NCI-H1048 (cell line): ENCODE results near the gene STARD13.

Experiments
- DNase-seq: peaks from one replicate; lab custom pipeline; 2025; lab: John Stamatoyannopoulos, UW

The STARD13 gene

DNA sequence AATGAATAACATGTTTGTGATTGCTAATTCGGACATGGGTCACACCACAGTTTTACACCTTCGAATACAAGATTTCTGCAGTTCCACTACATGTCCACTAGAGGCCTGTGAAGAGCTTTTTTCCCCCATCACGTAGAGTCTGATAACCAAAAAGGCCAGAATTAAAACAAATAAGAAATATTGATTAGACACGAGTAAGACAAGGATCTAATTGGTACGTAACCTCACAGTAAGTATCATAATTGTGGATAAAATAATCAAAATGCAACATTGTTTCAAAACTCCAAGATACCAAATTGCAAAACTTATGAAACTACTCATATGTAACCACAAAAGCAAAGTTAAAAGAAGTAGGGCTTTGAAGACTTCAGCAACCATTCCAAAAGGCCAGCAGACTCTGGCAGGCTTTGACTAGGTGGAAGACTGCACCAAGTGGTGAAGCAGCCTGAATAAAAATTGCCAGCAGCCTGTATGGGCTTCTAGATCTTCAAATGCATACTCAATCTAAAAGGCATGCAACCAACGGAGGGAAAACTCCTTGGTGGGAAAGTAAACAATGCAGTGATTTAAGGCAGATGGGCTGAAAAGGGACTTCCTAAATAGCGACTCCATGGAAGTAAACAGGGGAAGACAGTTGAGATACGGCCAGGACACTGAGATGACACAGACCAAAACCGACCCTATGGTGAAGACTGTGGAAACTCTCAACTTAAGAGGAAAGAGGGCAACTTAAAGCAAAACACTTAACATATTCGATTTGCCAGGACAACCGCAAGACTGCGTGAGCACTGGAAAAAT is 56.7 kb downstream of the STARD13 start:
- DNase-seq, result no peak

DNA sequence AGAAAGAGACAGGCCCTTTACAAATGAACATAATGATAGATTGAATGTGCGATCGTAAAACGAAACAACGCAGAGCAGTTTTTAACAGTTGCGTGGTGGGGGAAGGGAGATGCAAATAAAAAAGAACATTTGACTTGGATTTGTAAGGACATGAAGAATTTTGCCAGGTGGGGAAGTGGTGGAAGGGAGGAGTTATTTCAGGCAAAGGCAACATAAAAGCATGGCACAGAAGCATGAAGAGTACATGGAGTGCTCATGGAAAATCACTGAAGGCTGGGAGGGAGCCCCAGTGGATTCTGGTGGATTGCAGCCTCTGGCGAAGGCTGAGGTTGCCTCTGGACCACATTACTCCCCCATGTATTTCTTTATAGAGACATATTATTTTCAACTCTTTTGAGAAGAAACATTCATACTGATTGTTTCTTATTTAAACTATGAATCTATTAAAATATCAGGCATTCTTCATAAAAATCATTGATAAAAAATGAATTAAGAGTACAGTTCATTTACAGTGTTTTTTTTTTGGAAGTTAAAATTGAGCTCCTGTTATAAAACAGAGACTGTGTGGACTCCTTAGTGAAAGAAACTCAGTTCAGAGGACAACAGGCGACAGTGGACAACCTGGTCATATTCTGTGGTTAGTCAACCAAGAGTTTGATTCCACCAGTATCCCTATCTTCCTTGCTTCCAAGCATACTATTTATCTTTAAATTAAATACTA is 57.5 kb downstream of the STARD13 start:
- DNase-seq, result no peak

DNA sequence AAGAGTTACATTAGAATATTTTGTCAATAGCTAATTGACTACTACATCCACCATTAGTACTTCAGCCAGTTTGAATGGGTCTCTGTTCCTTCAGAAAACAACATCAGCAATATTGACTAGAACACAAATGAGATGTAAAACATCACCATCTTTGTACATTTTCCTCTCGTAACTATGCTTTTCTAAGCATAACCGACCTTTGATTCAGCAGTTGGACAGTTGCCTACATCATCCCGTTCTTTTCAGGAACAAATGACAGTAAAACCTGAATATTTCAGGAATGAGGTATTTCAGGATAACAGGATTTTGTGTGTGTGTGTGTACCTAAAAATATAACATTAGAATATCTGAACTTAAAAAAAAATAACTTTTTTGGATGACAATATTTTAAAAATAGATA is 60.9 kb downstream of the STARD13 start:
- DNase-seq, result no peak

DNA sequence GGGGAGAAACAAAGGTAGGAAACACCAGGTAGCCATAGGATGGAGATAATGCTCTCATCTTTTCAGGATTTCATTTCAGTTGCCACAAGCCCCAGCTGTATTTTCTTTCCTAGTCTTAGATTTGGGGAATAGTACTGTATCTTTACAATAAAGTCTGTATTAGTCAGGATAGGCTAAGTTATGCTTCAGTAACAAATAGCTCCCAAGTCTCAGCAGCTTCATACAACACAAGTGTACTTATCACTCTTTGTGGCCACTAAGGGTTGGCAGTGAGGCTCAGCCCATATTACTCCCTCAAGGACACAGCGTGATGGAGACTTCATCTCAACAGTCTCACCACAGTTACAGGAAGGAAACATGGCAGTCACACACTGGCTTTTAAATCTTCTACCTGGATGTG is 61.4 kb downstream of the STARD13 start:
- DNase-seq, result no peak

DNA sequence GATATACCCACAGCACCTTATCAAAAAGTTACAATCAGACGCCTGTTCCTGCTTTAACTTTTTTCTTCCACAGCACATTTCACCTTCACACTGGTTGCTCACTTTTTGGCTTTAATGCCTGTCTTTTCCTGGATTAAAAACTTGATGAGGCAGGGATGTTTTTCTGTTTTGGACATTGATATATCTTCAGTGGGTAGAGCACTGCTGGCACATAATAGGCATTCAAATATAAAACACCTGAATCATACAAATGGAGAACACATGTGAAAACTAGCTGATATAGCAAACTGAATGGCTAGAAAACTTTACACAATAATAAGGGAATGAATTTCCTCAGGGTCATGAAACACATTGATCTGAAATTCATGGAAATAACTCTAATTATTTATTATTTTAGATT is 65.6 kb downstream of the STARD13 start:
- DNase-seq, result no peak

DNA sequence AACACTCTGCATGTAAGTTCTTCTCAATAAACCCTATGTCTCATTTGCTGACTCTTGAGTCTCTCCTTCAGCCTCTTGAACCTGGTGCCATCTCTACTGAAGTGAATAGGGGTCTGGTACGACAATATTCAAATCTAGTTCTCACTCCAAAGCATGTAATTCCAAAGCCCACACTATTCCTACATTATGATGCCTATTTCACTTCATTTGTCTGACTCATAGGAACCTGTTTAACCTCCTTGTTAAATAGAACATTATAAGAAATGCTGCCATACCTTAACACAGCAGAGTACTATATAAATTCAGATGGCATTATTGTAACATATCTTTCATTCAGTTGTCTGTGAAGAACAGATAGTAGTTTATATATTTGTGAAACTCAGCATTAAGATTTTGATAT is 67.1 kb downstream of the STARD13 start:
- DNase-seq, result no peak

DNA sequence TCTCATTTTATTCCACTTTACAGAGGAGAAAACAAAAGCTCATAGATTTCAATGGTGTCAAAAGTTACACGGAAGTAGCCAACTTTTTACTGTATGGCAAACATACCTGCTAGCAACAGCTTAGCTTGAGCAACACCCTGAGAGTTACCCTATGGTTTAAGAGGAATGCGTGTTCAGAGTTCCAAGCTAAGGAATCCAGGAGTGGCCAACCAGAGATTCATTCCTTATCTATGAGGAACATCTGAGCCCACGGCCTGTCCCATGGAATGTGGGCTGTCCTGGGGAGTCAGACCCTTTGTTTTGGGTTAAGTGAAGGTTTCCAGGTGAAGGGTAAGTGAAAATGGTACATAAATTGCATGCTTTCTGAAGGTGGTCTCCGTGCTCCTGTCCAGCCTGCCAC is 67.5 kb downstream of the STARD13 start:
- no peak for DNase-seq

DNA sequence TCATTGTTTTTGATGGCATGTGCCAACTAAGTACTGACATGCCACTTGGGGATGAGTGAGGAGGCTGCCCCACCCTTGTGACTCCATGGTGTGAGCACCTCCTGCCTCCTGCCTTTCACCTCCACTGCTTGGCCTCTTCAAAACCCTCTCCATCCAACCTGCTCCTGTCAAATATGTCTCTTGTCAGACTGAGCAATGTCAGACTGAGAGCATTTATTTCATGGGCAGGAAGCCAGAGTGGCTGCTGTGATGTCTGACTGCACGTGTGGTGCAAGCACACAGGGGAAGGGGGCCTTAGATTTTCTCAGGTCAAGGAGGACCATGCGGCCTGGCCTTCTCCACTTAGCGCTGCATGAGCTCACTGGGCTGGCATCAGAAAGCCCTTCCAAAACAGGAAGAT is 68.3 kb downstream of the STARD13 start:
- no peak for DNase-seq

DNA sequence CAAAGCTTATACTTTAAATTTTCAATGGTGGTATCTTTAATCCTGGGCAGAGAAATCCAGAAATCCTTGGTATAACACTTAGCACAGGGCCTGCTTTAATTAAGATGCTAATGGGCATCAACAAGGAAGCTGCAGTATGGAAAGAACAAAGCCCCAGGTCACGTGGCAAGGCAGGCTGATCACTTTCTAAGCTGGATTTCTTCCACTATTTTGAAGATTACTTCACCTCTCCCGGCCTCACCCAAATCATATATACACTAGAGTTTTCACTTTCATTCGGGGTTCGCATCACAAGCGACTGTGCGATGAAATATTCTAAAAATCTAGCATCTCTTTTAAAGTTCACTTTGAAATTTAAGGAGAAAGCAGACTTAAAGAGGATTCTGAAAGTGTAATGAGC is 71.8 kb downstream of the STARD13 start:
- no peak for DNase-seq

- DNase-seq, result no peak
Measured at GRCh38 chr13:33213024-33213768, 72.4 kb downstream of the STARD13 start.

DNA sequence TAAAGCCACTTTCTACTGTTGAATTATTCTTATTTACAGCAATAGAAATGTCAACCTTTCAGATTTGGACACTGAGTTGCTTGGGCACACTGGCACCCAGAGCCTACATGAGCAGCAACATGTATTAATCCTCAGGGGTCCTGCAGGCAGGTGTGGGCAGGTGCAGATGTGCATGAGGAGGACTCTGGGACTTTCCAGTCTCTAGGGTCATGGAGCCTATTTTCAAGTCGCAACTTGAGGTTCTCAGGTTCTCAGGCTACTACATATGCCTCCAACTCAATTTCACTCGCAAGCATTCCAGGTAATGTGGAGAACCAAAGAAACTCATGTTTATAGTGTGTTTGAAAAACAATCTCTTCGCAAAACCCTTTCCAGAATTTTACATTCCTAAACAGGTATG is 73.2 kb downstream of the STARD13 start:
- DNase-seq, result no peak

- no peak for DNase-seq
Measured at GRCh38 chr13:33210090-33210489, 75.5 kb downstream of the STARD13 start.

DNA sequence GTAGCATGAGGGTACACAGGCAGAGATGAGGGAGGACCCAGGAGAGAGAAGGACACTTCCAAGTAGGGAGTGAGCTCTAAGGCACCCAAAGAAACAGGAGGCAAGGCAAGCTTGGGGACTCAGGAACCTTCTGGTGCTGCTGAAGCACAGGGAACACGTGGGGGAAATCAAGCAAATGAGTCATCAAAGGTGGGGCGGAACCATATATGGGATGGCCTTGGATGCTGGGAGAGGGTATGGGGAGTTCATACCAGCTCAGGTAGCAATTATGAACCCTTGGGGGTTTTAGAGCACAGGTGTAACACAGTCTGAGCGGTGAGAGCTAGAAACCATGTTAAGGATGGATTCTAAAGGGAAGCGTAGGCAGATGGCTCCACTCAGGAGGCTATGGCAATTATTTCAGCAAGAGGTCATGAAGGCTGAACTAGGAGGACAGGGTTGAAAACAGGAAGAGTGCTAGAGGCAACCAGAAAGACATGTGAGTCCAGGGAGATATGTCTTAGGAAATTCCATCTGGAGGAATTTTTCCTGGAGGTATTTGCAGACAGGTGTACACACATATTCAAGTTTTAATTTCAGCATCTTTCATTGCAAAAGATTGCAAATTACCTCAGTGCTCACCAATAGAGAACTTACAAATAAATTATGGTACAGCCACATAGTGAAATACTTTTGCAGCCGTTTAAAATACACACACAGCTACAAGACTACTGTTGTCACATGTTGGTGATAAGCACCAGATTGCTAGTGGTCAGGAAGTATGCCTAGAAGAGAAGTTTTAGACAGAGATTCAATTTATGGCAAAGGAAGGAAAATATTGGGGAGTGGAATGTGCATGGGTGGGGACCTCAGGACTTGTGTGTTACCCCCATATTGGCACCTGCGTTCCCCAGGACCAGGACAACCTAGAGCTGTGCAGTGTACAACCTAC is 77.0 kb downstream of the STARD13 start:
- DNase-seq, result no peak

GRCh38 chr13:33207615-33207961 is 78.0 kb downstream of the STARD13 start:
- DNase-seq, result no peak

DNA sequence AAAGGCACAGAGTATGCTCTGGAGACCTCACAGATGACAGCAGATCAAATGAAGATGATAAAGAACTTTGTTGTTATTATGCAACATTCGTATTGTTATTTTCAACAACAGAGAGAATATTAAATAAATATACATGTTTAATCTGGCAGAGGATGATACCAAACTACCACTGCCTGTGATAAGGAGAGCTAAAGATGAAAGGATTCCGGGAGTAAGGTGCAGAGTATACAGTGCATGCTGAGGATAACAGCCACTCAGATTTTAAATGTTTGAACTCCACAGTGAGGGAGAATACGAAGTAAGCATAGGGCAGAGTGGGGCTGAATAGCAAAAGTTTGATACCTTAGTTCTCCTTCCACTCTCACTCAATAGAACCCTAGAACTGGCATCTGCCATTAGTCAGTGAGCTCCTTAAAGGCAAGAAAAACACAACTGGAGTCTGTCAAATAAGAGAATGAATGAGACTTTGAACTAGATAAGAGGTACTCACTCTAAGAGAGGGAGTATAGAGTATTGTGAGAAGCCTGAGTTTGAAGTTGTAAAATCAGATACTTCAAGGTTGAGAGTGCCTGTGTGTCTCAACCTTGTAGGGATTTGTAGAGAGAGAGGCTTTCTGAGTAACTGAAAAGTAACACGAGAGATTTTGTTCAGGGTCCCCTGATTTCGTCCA is 78.5 kb downstream of the STARD13 start:
- DNase-seq, result no peak

- no peak for DNase-seq
Measured at GRCh38 chr13:33206425-33206824, 79.1 kb downstream of the STARD13 start.

DNA sequence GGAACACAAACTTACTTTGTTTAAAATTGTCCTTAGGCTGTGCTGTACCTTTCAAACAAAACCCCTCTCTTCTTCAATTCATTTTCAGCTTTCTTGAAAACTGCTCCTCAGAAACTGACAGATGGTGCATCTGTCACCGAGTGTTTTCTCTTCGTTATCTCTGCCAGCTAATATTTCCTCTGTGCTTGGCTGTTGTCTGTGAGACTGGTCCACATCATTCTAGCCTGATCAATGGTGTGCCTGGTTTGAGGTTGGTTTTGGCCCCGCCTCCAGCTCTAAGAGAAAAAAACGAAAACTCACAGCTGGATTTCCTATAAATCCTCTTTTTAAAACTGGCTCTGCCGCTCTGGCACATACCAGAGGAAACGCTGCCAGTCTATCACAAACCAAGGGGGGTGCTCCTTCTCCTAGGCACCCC is 79.7 kb downstream of the STARD13 start:
- DNase-seq, result no peak

GRCh38 chr13:33205224-33205623 is 80.3 kb downstream of the STARD13 start:
- DNase-seq, result no peak

- DNase-seq, result no peak
Measured at GRCh38 chr13:33204130-33204927, 81.2 kb downstream of the STARD13 start.

DNA sequence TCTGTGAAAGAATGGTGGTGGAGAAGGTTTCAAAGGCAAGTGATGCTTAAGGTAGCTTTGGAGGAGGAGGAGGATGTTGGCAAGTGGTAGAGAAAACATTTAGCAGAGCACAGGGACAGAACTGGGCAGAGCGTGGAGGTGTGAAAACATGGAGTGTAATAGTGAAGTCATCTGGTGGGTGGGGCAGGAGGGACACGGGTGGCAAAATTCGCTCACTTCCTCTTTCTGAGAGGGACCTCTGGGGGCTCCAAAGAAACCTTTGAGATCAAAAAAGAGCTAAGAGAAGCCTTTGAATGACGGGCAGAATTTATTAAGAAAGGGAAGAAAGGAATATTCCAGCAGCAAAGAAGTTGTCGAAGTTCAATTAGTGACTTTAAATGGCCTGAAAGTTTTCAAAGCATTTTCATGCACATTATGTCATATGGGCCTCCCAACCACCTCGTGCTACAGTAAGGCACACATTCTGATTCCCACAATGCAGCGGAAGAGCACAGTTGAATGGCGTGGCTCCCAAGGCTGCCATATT is 82.8 kb downstream of the STARD13 start:
- no peak for DNase-seq
